Neural cell (in vitro differentiated cells): ENCODE measurements around the gene RGS3.

ENCODE experiments used
- CTCF ChIP-seq: fragments of 450-650 bp; IDR thresholded peaks from 2 replicates; pipeline ENCODE4 v1.5.1; 2014; ENCODE audit warnings: antibody characterized with exemption, mild to moderate bottlenecking, moderate library complexity; ENCODE audit not compliant: poor library complexity, severe bottlenecking
- EP300 ChIP-seq: fragments of 450-650 bp; conservative IDR thresholded peaks from 2 replicates; pipeline ENCODE4 v1.6.1; 2014; ENCODE audit warnings: antibody characterized with exemption, mild to moderate bottlenecking, moderate library complexity; ENCODE audit not compliant: poor library complexity, severe bottlenecking
- EZH2 ChIP-seq: fragments of 200-600, 300-800 bp; shearing (Covaris generic), sonication (generic); IDR thresholded peaks from 2 replicates; pipeline ENCODE4 v1.6.1; 2014; ENCODE audit warnings: antibody characterized with exemption, low read length, borderline replicate concordance, mild to moderate bottlenecking; ENCODE audit not compliant: insufficient read depth, poor library complexity, severe bottlenecking
- MXI1 ChIP-seq: fragments of 450-650 bp; conservative IDR thresholded peaks from 2 replicates; pipeline ENCODE4 v1.6.1; 2014; ENCODE audit warnings: antibody characterized with exemption, mild to moderate bottlenecking; ENCODE audit not compliant: poor library complexity, severe bottlenecking
- POLR2AphosphoS5 ChIP-seq: IDR thresholded peaks from 2 replicates; pipeline ENCODE4 v1.6.1; 2012
- RAD21 ChIP-seq: fragments of 450-650 bp; conservative IDR thresholded peaks from 2 replicates; pipeline ENCODE4 v1.6.1; 2014; ENCODE audit warnings: antibody characterized with exemption, mild to moderate bottlenecking, moderate library complexity
- REST ChIP-seq: IDR thresholded peaks from 2 replicates; pipeline ENCODE4 v1.6.1; 2012; ENCODE audit warnings: borderline replicate concordance
- SMC3 ChIP-seq: fragments of 450-650 bp; conservative IDR thresholded peaks from 2 replicates; pipeline ENCODE4 v1.6.1; 2014; ENCODE audit warnings: antibody characterized with exemption, mild to moderate bottlenecking, moderate library complexity; ENCODE audit not compliant: poor library complexity

- no peak for TF ChIP-seq EZH2
- TF ChIP-seq CTCF, result no peak
- no peak for TF ChIP-seq POLR2AphosphoS5
- TF ChIP-seq MXI1, result no peak
- no peak for TF ChIP-seq REST
- no peak for TF ChIP-seq SMC3
- no peak for TF ChIP-seq RAD21
- TF ChIP-seq EP300, result no peak
Measured at GRCh38 chr9:113428062-113428615, 35.4 kb upstream of the RGS3 start.
